ENCODE results near the gene SLC14A1. TPM values are rescaled to one million over a fixed set of nuclear protein-coding genes. Genes with fewer than 3 reads are reported as not detected.

The SLC14A1 gene
- polyA plus RNA-seq, 1 donor from 2014 or later = not detected

- Histone ChIP-seq H3K9ac (ENCODE audit: low read length) (no peak overlapping the region), H3K27ac (ENCODE audit: low read length) (no peak overlapping the region), H3K4me2 (ENCODE audit: low read length) (no peak overlapping the region), H3K9me3 (ENCODE audit: low read length) (no peaks in the 10 kb centered on the region), H2AFZ (ENCODE audit: low read depth, low read length) (no peak overlapping the region), H3F3A (ENCODE audit: insufficient read depth, low read length, poor library complexity, severe bottlenecking) (no peaks in the 10 kb centered on the region), H4K20me1 (ENCODE audit: insufficient read depth) (no peaks in the 10 kb centered on the region), H3K9me2 (ENCODE audit: insufficient read depth, low read length) (no peaks in the 10 kb centered on the region), H3K4me3 (ENCODE audit: low read length) (no peak overlapping the region), H3K27me3 (ENCODE audit: insufficient read depth, low read depth, low read length) (no peaks in the 10 kb centered on the region), H3K79me2 (replicated peaks; ENCODE audit: insufficient read depth, low read length) (no peaks in the 10 kb centered on the region), H3K36me3 (ENCODE audit: insufficient read depth, low read length) (no peaks in the 10 kb centered on the region)
- TF ChIP-seq MXI1 (conservative IDR thresholded peaks at IDR 0.05; ENCODE audit: poor library complexity, severe bottlenecking) = no peak
- TF ChIP-seq TAF1 (IDR thresholded peaks at IDR 0.05; ENCODE audit: low read depth) = no peak
- TF ChIP-seq CTCF (IDR thresholded peaks at IDR 0.05; ENCODE audit: poor library complexity, severe bottlenecking) = no peak
- TF ChIP-seq EP300 (conservative IDR thresholded peaks at IDR 0.05; ENCODE audit: poor library complexity, severe bottlenecking) = no peak
Measured at GRCh38 chr18:45752681-45753080, 28.7 kb downstream of the SLC14A1 start.

GRCh38 chr18:45753286-45753685, 29.3 kb downstream of the SLC14A1 start:
- no peaks in the 10 kb centered on the region for H3K9me3 ChIP-seq (ENCODE audit: low read length)
- H3K27me3 ChIP-seq (ENCODE audit: insufficient read depth, low read depth, low read length) = no peaks in the 10 kb centered on the region
- no peak overlapping the region for H3K27ac ChIP-seq (ENCODE audit: low read length)
- no peaks in the 10 kb centered on the region for H4K20me1 ChIP-seq (ENCODE audit: insufficient read depth)
- no peaks in the 10 kb centered on the region for H3K9me2 ChIP-seq (ENCODE audit: insufficient read depth, low read length)
- no peak overlapping the region for H3K9ac ChIP-seq (ENCODE audit: low read length)
- H3K79me2 ChIP-seq (replicated peaks; ENCODE audit: insufficient read depth, low read length) = no peaks in the 10 kb centered on the region
- TF ChIP-seq POLR2AphosphoS5 (IDR thresholded peaks at IDR 0.05) = no peak
- no peak for TF ChIP-seq MXI1 (conservative IDR thresholded peaks at IDR 0.05; ENCODE audit: poor library complexity, severe bottlenecking)
- no peak for TF ChIP-seq CTCF (IDR thresholded peaks at IDR 0.05; ENCODE audit: poor library complexity, severe bottlenecking)
- no peak for TF ChIP-seq SMC3 (conservative IDR thresholded peaks at IDR 0.05; ENCODE audit: poor library complexity)
- TF ChIP-seq RAD21 (conservative IDR thresholded peaks at IDR 0.05) = no peak
- TF ChIP-seq EZH2 (IDR thresholded peaks at IDR 0.05; ENCODE audit: borderline replicate concordance, insufficient read depth, low read length, poor library complexity, severe bottlenecking) = no peak
- TF ChIP-seq TAF1 (IDR thresholded peaks at IDR 0.05; ENCODE audit: low read depth) = no peak
- no peak for TF ChIP-seq REST (IDR thresholded peaks at IDR 0.05; ENCODE audit: borderline replicate concordance)
- TF ChIP-seq EP300 (conservative IDR thresholded peaks at IDR 0.05; ENCODE audit: poor library complexity, severe bottlenecking) = no peak
- H3F3A ChIP-seq (ENCODE audit: insufficient read depth, low read length, poor library complexity, severe bottlenecking) = no peaks in the 10 kb centered on the region
- no peak overlapping the region for H3K4me3 ChIP-seq (ENCODE audit: low read length)
- H3K4me2 ChIP-seq (ENCODE audit: low read length) = no peak overlapping the region
- H2AFZ ChIP-seq (ENCODE audit: low read depth, low read length) = no peak overlapping the region
- H3K36me3 ChIP-seq (ENCODE audit: insufficient read depth, low read length) = no peaks in the 10 kb centered on the region

All from neural cell (in vitro differentiated cells).